Activated naive CD8-positive, alpha-beta T cell treated with anti-CD3 and anti-CD28 coated beads for 36 hours (primary cell): Measurements from ENCODE around the gene RBM7. TPM values are rescaled to one million over a fixed set of nuclear protein-coding genes. Genes with fewer than 3 reads are reported as not detected.

ENCODE experiments used
- DNase-seq: peaks from one replicate; pipeline ENCODE4 v3.0.0; 2021
- H3K27ac Mint-ChIP-seq: one replicate; pipeline ENCODE4 v1.8.0; 2022; ENCODE audit warnings: mild to moderate bottlenecking, moderate library complexity, mixed read lengths
- H3K27me3 Mint-ChIP-seq: one replicate; pipeline ENCODE4 v1.8.0; 2022; ENCODE audit warnings: mild to moderate bottlenecking, mixed read lengths
- H3K36me3 Mint-ChIP-seq: one replicate; pipeline ENCODE4 v1.8.0; 2021; ENCODE audit warnings: mild to moderate bottlenecking, mixed read lengths
- H3K4me1 Mint-ChIP-seq: one replicate; pipeline ENCODE4 v1.8.0; 2021; ENCODE audit warnings: mixed read lengths
- H3K4me3 Mint-ChIP-seq: one replicate; pipeline ENCODE4 v1.8.0; 2022; ENCODE audit warnings: mild to moderate bottlenecking, moderate library complexity, mixed read lengths
- H3K9me3 Mint-ChIP-seq: one replicate; pipeline ENCODE4 v1.8.0; 2022; ENCODE audit warnings: mixed read lengths
- total RNA-seq, 2 experiments: library from RNA; stranded (reverse); gene quantifications; one replicate each; pipeline ENCODE4 v1.2.3, GENCODE V29; 2021

RBM7 gene
- total RNA-seq, 2 experiments from 2014 or later, result 45.4 to 47.3 TPM

DNA sequence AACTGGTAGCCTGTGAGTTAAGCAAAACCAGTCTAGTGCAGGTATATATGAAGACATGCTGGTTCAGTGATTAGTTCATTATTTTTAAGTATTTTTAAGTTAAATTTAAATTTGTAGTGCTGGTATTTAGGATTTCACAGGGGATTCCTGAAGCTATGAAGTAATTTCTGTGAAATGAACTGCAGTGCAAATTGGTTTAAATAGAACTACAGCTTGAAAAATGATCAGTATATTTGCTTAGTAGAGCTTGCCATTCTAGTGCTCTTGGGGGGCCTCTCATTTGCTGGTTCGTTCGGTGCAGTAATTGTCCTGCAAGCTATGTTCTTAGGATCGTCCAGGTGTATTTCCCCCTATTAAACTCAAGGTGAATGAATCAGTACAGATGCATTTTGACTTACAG, 51.9 kb downstream of the RBM7 start:
- Mint-ChIP-seq H3K27ac (no peak overlapping the region), H3K27me3 (no peaks in the 10 kb centered on the region)

More for the DNA sequence above, 51.9 kb downstream of the RBM7 start:
- H3K4me3 Mint-ChIP-seq, result no peak overlapping the region
- H3K9me3 Mint-ChIP-seq, result no peaks in the 10 kb centered on the region
- peaks cover 9% of the 10 kb centered on the region for H3K36me3 Mint-ChIP-seq
- H3K4me1 Mint-ChIP-seq, result peaks cover 1% of the 10 kb centered on the region
- DNase-seq, result no peak

Other genes starting within 250 kb of the RBM7 start
- not detected for gene NNMT, start 104.3 kb upstream of the RBM7 start, total RNA-seq
- gene C11orf71, start 155 bp upstream of the RBM7 start, total RNA-seq, result 1 to 10 TPM; 5.7 to 6.2 TPM
- gene REXO2, start 38.8 kb downstream of the RBM7 start, total RNA-seq, result 10 to 100 TPM; 68.9 to 71.7 TPM
- gene NXPE1, start 159.2 kb downstream of the RBM7 start, total RNA-seq, result not detected
- not detected for gene NXPE4, start 195.1 kb downstream of the RBM7 start, total RNA-seq